Sigmoid colon (tissue), 7 donors: ENCODE results near the gene TYSND1. TPM values are rescaled to one million over a fixed set of nuclear protein-coding genes. Genes with fewer than 3 reads are reported as not detected.
"Not testable (repeated sequence)": the region's sequence is repeated elsewhere in the genome, so short reads cannot be mapped to it uniquely, and the experiment has no call there.

Source experiments
- DNase-seq: peaks from one replicate; pipeline ENCODE4 v3.0.0-alpha.2; 2019
- H3K27ac ChIP-seq, 4 donors: fragments of 200-600 bp; sonication (generic); one replicate each; pipeline ENCODE4 v1.5.1; 2016 to 2019; ENCODE audit warnings: mild to moderate bottlenecking in 1 of 4
- H3K27me3 ChIP-seq, 3 donors: fragments of 200-600 bp; sonication (generic); one replicate each; pipeline ENCODE4 v1.5.1; 2019; ENCODE audit warnings: mild to moderate bottlenecking in 1 of 3
- H3K36me3 ChIP-seq, 4 donors: fragments of 200-600 bp; sonication (generic); one replicate each; pipeline ENCODE4 v1.5.1; 2016 to 2019
- H3K4me1 ChIP-seq, 4 donors: fragments of 200-600 bp; sonication (generic); one replicate each; pipeline ENCODE4 v1.5.1; 2017 to 2019
- H3K4me3 ChIP-seq, 4 donors: fragments of 200-600 bp; sonication (generic); one replicate each; pipeline ENCODE4 v1.5.1; 2017 to 2019; ENCODE audit warnings: mild to moderate bottlenecking in 2 of 4, moderate library complexity in 1 of 4
- H3K9me3 ChIP-seq, 4 donors: fragments of 200-600 bp in 3 of 4; sonication (generic) in 3 of 4; one replicate each; pipeline versions ENCODE4 v1.5.1 to v1.6.1; 2013 to 2019
- CTCF ChIP-seq, 4 experiments: fragments of 450-650 bp in 3 of 4; fragments of 200-600 bp in 1 of 4; IDR thresholded peaks; one replicate each; pipeline ENCODE4 v1.5.1; 2016 to 2019; ENCODE audit warnings: antibody characterized with exemption in 4 of 4, mild to moderate bottlenecking in 3 of 4, moderate library complexity in 2 of 4
- EP300 ChIP-seq, 4 donors: sonication (generic); formaldehyde crosslinking; IDR thresholded peaks; one replicate each; pipeline ENCODE4 v1.6.1; 2017; ENCODE audit warnings: antibody characterized with exemption in 4 of 4
- POLR2A ChIP-seq, 2 donors: fragments of 450-650 bp; IDR thresholded peaks; one replicate each; pipeline ENCODE4 v1.6.1; 2016; ENCODE audit warnings: antibody characterized with exemption in 2 of 2, mild to moderate bottlenecking in 2 of 2, moderate library complexity in 2 of 2
- POLR2AphosphoS5 ChIP-seq, 4 donors: sonication (generic); formaldehyde crosslinking; IDR thresholded peaks; one replicate each; pipeline ENCODE4 v1.6.1; 2017; ENCODE audit warnings: antibody characterized with exemption in 4 of 4
- WGBS, 2 donors: extraction: QIAGEN DNeasy Blood & Tissue Kit; methylation state at CpG; one replicate each; pipeline ENCODE4 v1.1.7; 2013; 5-methylcytosine and 5-hydroxymethylcytosine counted together
- intact Hi-C: fragments of 100-400 bp; cut with DNase I; formaldehyde crosslinking; loops from one replicate; pipeline ENCODE4 v1.15.1; 2023
- polyA plus RNA-seq, 3 donors: library from polyadenylated mRNA; stranded (reverse); fragments of 200-250 nt; gene quantifications; one replicate each; pipeline ENCODE4 v1.2.3, GENCODE V29; 2013
- total RNA-seq, 4 donors: library from RNA; depleted of rRNA; stranded (reverse); fragments of >200 nt; gene quantifications; one replicate each; pipeline ENCODE4 v1.1.0, GENCODE V29; 2016
- donor health status: healthy with polysubstance abuse.
- donor health status: Bipolar disorder and iron deficiency.
- donor health status: healthy.

The TYSND1 gene
- total and polyA plus RNA-seq, 7 donors = 5.1 to 13.5 (median 8.4) TPM

GRCh38 chr10:70164163-70164562 is 17.7 kb upstream of the TYSND1 start:
- Histone ChIP-seq H3K4me3 (no peak overlapping the region), H3K9me3 (no peaks in the 10 kb centered on the region), H3K36me3 (peaks cover 0 to 36% (median 2%) of the 10 kb centered on the region in 4 donors), H3K27ac (no peak overlapping the region), H3K4me1 (peaks cover 0 to 68% (median 51%) of the 10 kb centered on the region in 4 donors), H3K27me3 (no peaks in the 10 kb centered on the region)
- no peak for DNase-seq
- 72 to 76% methylated on average over 3 of the region's 3 CpGs for WGBS, 2 donors
- intact Hi-C loops = no loop called here
- TF ChIP-seq CTCF (IDR thresholded peaks at IDR 0.05) (no peak), POLR2AphosphoS5 (IDR thresholded peaks at IDR 0.05) (no peak), EP300 (IDR thresholded peaks at IDR 0.05) (no peak), POLR2A (IDR thresholded peaks at IDR 0.05) (no peak)

DNA sequence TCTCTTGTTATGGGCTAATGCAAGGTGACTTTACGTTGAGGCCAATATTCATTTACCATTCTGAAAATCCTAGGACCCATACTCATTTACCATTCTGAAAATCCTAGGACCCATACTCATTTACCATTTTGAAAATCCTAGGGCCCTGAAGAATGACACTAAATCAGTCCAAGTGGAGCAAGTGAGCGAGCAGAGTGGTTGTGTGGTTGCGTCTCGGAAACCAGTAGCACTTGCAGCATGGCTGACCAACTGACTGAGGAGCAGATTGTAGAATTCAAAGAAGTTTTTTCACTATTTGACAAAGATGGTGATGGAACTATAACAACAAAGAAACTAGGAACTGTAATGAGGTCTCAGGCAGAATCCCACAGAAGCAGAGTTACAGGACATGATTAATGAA is 16.9 kb upstream of the TYSND1 start:
- Histone ChIP-seq H3K36me3 (peaks cover 0 to 43% (median 2%) of the 10 kb centered on the region in 4 donors), H3K9me3 (no peaks in the 10 kb centered on the region), H3K4me1 (peaks cover 0 to 61% (median 44%) of the 10 kb centered on the region in 4 donors), H3K4me3 (no peak overlapping the region), H3K27ac (no peak overlapping the region), H3K27me3 (no peaks in the 10 kb centered on the region)
- DNase-seq = no peak
- TF ChIP-seq EP300 (IDR thresholded peaks at IDR 0.05) = no peak
- TF ChIP-seq POLR2AphosphoS5 (IDR thresholded peaks at IDR 0.05) = no peak
- no peak for TF ChIP-seq POLR2A (IDR thresholded peaks at IDR 0.05)
- no peak for TF ChIP-seq CTCF (IDR thresholded peaks at IDR 0.05)
- WGBS, 2 donors = 97% methylated on average over 4 of the region's 4 CpGs
- intact Hi-C loops = no loop called here

DNA sequence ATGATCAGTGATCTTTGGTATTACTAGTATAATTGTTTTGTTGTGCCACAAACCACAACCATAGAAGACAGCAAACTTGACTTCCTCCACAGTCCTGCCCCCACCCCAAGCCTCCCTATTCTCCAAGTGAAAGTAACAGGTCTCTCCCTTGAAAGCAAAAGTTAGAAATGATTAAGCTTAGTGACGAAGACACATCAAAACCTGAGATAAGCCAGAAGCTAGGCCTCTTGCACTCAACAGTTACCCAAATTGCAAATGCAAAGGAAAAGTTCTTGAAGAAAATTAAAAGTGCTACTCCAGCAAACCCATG is 16.3 kb upstream of the TYSND1 start:
- WGBS, 2 donors = 39 to 47% methylated on average over 1 of the region's 1 CpG
- Histone ChIP-seq H3K4me3 (no peak overlapping the region), H3K9me3 (no peaks in the 10 kb centered on the region), H3K4me1 (peaks cover 0 to 55% (median 38%) of the 10 kb centered on the region in 4 donors), H3K27ac (no peak overlapping the region), H3K36me3 (peaks cover 0 to 49% (median 2%) of the 10 kb centered on the region in 4 donors), H3K27me3 (no peaks in the 10 kb centered on the region)
- DNase-seq = no peak
- intact Hi-C loops = no loop called here
- TF ChIP-seq POLR2A (IDR thresholded peaks at IDR 0.05) = no peak

- H3K4me1 ChIP-seq = peaks cover 0 to 50% (median 33%) of the 10 kb centered on the region in 4 donors
- no peak for DNase-seq
- peaks cover 0 to 55% (median 2%) of the 10 kb centered on the region in 4 donors for H3K36me3 ChIP-seq
- no peak overlapping the region for H3K4me3 ChIP-seq
- H3K27me3 ChIP-seq = no peaks in the 10 kb centered on the region
- H3K27ac ChIP-seq = no peak overlapping the region
- TF ChIP-seq EP300 (IDR thresholded peaks at IDR 0.05) = no peak
- H3K9me3 ChIP-seq = no peaks in the 10 kb centered on the region
- intact Hi-C loops = no loop called here
- WGBS, 2 donors = 88% methylated on average over 1 of the region's 2 CpGs
Observed at GRCh38 chr10:70162151-70162891, 15.8 kb upstream of the TYSND1 start.

DNA sequence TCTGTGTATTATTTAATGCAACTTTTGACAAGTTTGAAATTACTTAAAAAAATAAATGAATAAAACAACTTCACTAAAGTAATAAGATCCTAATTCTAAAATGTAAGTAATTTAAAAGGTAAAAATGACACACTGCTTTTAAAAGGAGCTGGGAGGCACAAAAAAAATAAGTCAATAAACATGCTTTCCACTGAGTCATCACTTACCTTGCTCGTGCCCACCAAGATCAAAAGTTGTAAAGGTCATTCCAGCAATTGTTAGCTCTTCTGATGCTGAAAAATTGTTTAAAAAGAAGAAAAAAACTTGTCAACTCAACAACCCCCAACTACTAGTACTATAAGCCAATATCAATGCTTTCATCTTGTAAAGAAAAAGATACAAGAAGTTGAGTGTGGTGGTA is 14.3 kb upstream of the TYSND1 start:
- 34 to 64% methylated on average over 1 of the region's 1 CpG for WGBS, 2 donors
- Histone ChIP-seq H3K27me3 (no peaks in the 10 kb centered on the region), H3K4me3 (no peak overlapping the region), H3K27ac (no peak overlapping the region), H3K4me1 (peaks cover 0 to 36% (median 25%) of the 10 kb centered on the region in 4 donors), H3K36me3 (peaks cover 0 to 63% (median 15%) of the 10 kb centered on the region in 4 donors), H3K9me3 (no peaks in the 10 kb centered on the region)
- intact Hi-C loops = no loop called here
- DNase-seq = no peak
- TF ChIP-seq EP300 (IDR thresholded peaks at IDR 0.05) (no peak), CTCF (IDR thresholded peaks at IDR 0.05) (no peak), POLR2A (IDR thresholded peaks at IDR 0.05) (no peak), POLR2AphosphoS5 (IDR thresholded peaks at IDR 0.05) (no peak)

- H3K27ac ChIP-seq, H3K4me3 ChIP-seq, H3K27me3 ChIP-seq, H3K9me3 ChIP-seq, intact Hi-C loops, DNase-seq: not testable (repeated sequence)
- peaks cover 0 to 71% (median 25%) of the 10 kb centered on the region in 4 donors for H3K36me3 ChIP-seq
- H3K4me1 ChIP-seq = peaks cover 0 to 26% (median 20%) of the 10 kb centered on the region in 4 donors
- WGBS, 2 donors = 31 to 93% methylated on average over 3 of the region's 3 CpGs
Observed at GRCh38 chr10:70159366-70159765, 12.9 kb upstream of the TYSND1 start.
